Measurements from ENCODE around the gene LINGO1.

Gene LINGO1

GRCh38 chr15:77613814-77614213 lies 18.9 kb downstream of the LINGO1 start:
- no peak for DNase-seq

GRCh38 chr15:77612958-77613601 lies 19.6 kb downstream of the LINGO1 start:
- no peak for DNase-seq

GRCh38 chr15:77611767-77612166 lies 20.9 kb downstream of the LINGO1 start:
- no peak for DNase-seq

GRCh38 chr15:77610731-77611130 lies 22.0 kb downstream of the LINGO1 start:
- no peak for DNase-seq

GRCh38 chr15:77609558-77609957 lies 23.2 kb downstream of the LINGO1 start:
- DNase-seq, result no peak

GRCh38 chr15:77608774-77609173 lies 23.9 kb downstream of the LINGO1 start:
- DNase-seq, result no peak

GRCh38 chr15:77607894-77608261 lies 24.8 kb downstream of the LINGO1 start:
- DNase-seq, result no peak

- no peak for DNase-seq
These were observed 25.4 kb downstream of the LINGO1 start for GRCh38 chr15:77607111-77607893.

- no peak for DNase-seq
These were observed 26.3 kb downstream of the LINGO1 start for GRCh38 chr15:77606142-77607034.

GRCh38 chr15:77605547-77605946 lies 27.2 kb downstream of the LINGO1 start:
- DNase-seq, result no peak

- no peak for DNase-seq
These were observed 27.7 kb downstream of the LINGO1 start for GRCh38 chr15:77604973-77605372.

- no peak for DNase-seq
These were observed 28.9 kb downstream of the LINGO1 start for GRCh38 chr15:77603611-77604336.

GRCh38 chr15:77602800-77603199 lies 29.9 kb downstream of the LINGO1 start:
- DNase-seq, result no peak

GRCh38 chr15:77599899-77600298 lies 32.8 kb downstream of the LINGO1 start:
- DNase-seq, result no peak

GRCh38 chr15:77599357-77599756 lies 33.4 kb downstream of the LINGO1 start:
- DNase-seq, result no peak

GRCh38 chr15:77598644-77599043 lies 34.1 kb downstream of the LINGO1 start:
- no peak for DNase-seq

- DNase-seq, result no peak
These were observed 34.8 kb downstream of the LINGO1 start for GRCh38 chr15:77597804-77598453.

- DNase-seq, result no peak
These were observed 35.6 kb downstream of the LINGO1 start for GRCh38 chr15:77596821-77597803.

GRCh38 chr15:77595231-77595630 lies 37.5 kb downstream of the LINGO1 start:
- no peak for DNase-seq

- no peak for DNase-seq
These were observed 40.0 kb downstream of the LINGO1 start for GRCh38 chr15:77592758-77593157.

All from activated CD4-positive, alpha-beta T cell treated with anti-CD3 and anti-CD28 coated beads, Interleukin-2, amount 50 U/mL, for 1 hour (primary cell).